Measurements from ENCODE around the gene SEC16A.

The SEC16A gene

DNA sequence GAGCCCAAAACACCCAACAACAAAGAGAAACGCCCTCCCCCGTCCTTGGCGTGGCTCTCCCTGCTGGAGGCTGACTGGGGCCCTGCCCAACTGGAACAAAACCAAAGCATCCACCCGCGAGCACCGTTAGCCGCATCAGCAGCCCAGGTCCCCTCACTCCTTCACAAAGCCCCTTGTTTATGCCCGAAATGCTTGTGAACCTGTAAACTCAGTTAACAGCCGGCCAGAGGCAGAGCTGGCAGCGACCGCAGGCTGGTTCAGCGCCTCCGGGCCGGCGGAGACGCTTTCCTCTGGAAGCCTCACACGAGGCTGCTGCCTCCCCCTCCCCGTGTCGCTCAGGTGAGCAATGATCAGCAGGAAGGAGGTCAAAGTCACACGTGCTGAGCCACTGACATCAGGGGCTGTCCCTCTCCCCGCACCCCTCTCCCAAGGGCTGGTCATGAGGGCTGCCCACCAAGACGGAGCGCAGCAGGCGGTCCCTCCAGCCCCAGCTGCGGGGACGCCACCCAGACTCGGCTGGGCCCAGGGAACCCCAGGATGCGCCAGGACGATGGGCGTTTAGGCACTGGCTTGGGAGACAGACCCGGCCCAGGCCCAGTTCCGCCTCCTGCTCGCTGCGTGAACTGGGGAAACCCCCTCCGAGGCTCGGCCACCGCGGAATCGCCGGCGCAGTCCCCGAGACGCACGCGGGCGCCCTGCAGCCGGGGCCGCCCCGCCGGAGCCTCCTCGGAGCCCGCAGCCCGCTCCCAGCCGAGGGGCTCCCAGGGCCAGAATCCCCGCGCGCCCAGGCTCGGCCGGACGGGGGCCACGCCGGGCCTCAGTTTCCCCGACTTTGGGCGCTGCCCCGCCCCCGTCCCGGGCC is 83.4 kb downstream of the SEC16A start:
- DNase-seq (ENCODE audit: low read depth in 2 of 2) = no peak

DNA sequence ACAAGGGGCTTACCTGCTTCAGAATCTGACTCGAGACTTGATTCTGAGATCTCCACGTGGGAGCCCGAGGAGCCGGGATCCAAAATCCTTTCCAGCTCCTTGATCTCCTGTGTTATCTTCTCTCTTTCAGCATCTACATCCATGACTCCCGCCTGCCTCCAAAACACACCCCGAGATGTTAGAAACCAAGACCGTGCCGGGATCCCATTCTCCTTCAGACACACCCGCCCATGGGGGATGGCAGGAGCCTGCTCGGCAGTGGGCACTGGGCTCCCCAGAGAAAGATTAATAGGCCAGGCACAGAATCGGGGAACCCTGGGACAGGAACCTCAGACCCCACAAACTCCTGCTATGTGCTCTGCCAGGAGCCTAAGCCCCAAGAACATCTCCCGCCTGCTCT is 84.6 kb downstream of the SEC16A start:
- DNase-seq (ENCODE audit: low read depth in 2 of 2) = no peak

GRCh38 chr9:136397643-136398042 is 85.2 kb downstream of the SEC16A start:
- DNase-seq (ENCODE audit: low read depth in 2 of 2) = no peak

DNA sequence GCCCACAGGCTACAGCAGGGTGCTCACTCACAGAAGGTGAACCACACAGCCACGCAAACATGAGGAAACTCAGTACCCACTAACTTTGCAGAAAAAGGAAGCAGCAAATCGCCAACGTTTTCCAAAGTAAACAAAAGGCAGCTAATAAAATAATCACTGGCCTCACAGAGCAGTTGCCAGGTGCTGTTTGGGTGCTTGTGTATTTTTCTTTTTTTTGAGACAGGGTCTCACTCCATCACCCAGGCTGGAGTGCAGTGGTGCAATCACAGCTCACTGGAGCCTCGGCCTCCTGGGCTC is 86.7 kb downstream of the SEC16A start:
- DNase-seq (ENCODE audit: low read depth in 2 of 2) = no peak

DNA sequence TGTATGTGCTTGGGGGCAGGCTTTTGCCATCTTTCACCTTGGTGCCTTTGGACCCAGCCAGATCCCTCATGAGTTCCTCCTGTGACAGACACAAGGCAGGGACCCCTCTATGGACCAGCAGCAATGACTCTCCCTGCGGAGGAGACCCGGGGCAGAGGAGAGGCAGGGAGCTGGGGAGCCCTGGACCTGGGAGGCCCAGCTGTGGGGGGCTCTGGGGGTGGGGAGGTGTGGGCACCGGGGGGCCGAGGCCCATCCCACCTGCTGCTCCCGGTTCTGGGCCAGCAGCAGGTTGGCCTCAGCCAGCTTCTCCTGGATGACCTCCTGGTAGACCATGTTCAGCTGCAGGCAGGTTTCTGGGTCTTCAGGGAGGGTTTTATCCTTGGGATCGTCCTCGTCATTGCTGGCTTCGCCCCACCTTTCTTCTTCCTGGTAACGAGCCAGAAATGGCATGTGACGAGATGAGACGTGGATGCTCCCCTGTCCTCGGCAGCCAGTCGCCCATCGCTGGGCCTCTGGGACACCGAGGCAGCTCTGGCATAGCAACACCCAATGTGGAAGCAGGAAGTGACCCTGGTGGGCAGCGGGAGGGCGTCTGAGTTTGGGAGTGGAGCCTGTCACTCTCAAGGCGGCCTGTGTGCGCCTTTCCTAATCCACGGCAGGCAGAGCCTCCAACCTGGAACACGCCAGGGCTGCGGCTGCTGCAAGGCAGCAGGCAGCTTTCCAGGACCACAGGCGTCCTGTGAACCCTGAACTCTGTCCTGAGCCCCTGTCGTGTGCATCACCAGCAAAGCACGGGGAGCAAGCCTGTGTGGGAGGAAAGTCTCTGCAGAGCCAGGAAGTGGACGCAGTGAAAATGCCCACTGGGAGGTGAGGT is 87.3 kb downstream of the SEC16A start:
- DNase-seq (ENCODE audit: low read depth in 2 of 2) = no peak

GRCh38 chr9:136395020-136395340 is 87.9 kb downstream of the SEC16A start:
- no peak for DNase-seq (ENCODE audit: low read depth in 2 of 2)

DNA sequence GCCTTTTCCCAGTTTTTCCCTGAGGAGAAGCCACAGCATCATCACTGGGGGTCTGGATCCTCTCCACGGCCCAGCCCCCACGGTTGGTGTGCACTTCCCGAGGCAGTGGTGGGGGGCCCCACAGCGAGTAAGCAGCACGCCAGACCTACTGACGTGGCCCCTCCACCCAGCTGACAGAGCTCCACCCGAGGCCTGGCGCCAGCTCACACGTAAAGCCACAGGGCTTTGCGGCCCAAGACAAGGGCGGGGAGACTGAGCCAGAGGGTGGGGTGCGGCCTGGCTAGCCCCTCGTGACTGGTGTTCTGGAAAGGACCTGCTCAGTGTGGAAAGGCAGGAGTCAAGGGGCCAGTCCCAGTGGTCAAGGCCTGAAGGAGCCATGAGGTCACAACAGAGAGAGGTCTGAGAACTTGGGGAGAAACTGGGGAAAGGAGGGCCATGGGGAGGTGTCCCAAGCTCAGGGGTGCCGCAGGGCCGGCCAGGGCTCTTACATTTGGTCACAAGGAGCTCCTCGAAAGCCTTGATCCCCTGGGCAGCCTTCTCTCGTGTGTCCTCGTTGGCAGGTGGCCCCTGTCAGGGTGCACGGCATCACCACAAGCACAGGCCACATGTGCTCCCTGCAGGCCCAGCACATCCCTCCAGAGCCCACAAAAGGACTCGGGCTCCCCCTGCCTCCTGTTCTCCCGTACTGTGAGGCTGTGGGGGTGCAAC is 88.4 kb downstream of the SEC16A start:
- DNase-seq (ENCODE audit: low read depth in 2 of 2) = no peak

DNA sequence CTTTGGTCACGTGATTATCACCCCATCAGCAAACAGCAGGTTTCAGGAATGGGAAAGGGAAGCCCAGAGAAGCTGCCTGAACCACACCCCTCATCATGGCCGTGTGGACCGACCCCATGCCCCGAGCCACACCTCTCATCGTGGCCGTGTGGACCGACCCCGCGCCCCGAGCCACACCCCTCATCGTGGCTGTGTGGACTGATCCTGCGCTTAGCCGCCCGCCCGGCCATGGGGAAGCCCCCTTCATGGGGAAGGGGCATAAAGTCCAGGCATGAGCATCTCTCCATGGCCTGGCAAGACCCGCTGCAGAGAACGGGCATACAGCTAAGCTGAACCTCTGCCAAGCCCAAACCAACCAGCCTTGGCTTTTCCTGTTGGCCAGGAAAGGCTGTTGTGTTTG is 89.3 kb downstream of the SEC16A start:
- DNase-seq (ENCODE audit: low read depth in 2 of 2) = no peak

DNA sequence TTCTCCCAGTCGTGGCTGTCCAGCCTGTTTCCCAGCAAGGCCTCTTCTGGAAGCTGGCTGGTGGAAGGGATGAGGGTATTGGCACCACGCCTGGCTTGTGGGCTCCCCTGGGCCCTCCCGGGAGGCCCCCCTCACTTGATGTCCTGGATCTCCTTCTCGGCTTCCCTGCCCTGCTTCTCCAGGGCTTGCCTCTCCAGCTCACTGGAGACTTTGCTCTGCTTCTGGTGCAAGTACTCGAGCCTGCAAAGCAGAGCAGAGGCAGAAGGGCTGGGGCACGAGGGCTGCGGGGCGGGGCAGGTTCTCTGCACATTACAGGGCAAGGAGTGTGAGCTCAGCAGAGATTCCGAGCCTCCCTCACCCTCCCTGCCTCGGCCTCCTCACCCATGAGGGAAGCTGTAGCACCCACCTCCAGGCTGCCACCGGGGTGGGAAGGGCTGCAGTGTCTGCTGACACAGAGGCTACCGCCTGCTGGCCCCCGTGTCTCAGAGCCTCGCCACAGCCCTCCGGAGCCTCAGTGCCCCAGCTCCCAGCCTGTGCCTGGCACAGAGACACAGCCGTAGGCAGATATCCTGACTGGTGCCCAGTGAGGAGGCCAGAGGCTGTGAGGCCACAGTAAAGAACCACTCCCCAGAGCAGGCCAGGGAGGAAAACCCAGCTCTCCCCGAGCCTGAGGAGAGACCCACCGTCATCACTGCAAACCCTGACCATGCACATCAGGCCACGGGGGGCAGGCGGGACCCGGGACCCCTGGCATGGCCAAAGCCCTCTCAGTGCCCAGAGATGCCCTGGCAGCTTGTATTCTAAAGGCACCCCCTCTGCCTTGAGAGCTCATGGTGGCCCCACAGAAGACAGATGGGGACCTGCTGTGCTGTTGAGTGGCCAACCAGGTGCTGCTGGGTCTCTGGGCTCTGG is 90.0 kb downstream of the SEC16A start:
- no peak for DNase-seq (ENCODE audit: low read depth in 2 of 2)

- DNase-seq (ENCODE audit: low read depth in 2 of 2) = no peak
Observed at GRCh38 chr9:136391737-136392537, 90.9 kb downstream of the SEC16A start.

All from stimulated activated CD4-positive, alpha-beta T cell treated with anti-CD3 and anti-CD28 coated beads, Interleukin-1b, Interleukin-23, amount 100 ng/mL, for 1 hour (primary cell).